Astrocyte (in vitro differentiated cells and primary cell): ENCODE data around the gene DLGAP4. TPM values are rescaled to one million over a fixed set of nuclear protein-coding genes. Genes with fewer than 3 reads are reported as not detected.

Source experiments
- DNase-seq: peaks from one replicate; pipeline ENCODE4 v3.0.0-alpha.2; 2010; ENCODE audit warnings: low read depth
- FAIRE-seq: peaks from 2 replicates; lab custom pipeline; 2011; peaks lifted over from hg19 to GRCh38; lab: Jason Lieb, UNC
- H2AFZ ChIP-seq: 2 replicates; pipeline ENCODE4 v1.6.0; 2012; ENCODE audit warnings: low read depth, low read length, inconsistent platforms
- H3K27ac ChIP-seq: 2 replicates; pipeline ENCODE4 v1.5.1; 2011; ENCODE audit warnings: low read depth, low read length, inconsistent platforms
- H3K27me3 ChIP-seq: 2 replicates; pipeline ENCODE4 v1.6.0; 2011; ENCODE audit warnings: low read length, inconsistent platforms; ENCODE audit not compliant: insufficient read depth
- H3K36me3 ChIP-seq: 2 replicates; pipeline ENCODE4 v1.5.1; 2011; ENCODE audit warnings: low read length, inconsistent platforms; ENCODE audit not compliant: insufficient read depth
- H3K4me1 ChIP-seq: 2 replicates; pipeline ENCODE4 v1.5.1; 2011; ENCODE audit warnings: low read length, inconsistent platforms; ENCODE audit not compliant: insufficient read depth
- H3K4me2 ChIP-seq: 2 replicates; pipeline ENCODE4 v1.6.0; 2012; ENCODE audit warnings: low read length, inconsistent platforms
- H3K4me3 ChIP-seq: 2 replicates; pipeline ENCODE4 v1.5.1; 2011; ENCODE audit warnings: low read depth, mild to moderate bottlenecking, low read length, inconsistent platforms; ENCODE audit not compliant: insufficient read depth
- H3K79me2 ChIP-seq: 2 replicates; pipeline ENCODE4 v1.6.0; 2012; ENCODE audit warnings: mild to moderate bottlenecking, low read length, inconsistent platforms; ENCODE audit not compliant: insufficient read depth
- H3K9ac ChIP-seq: 2 replicates; pipeline ENCODE4 v1.6.0; 2012; ENCODE audit warnings: mild to moderate bottlenecking, low read length, inconsistent platforms
- H3K9me3 ChIP-seq: 2 replicates; pipeline ENCODE4 v1.5.1; 2012; ENCODE audit warnings: low read depth, mild to moderate bottlenecking, low read length, inconsistent platforms; ENCODE audit not compliant: insufficient read depth
- H4K20me1 ChIP-seq: 2 replicates; pipeline ENCODE4 v1.6.0; 2012; ENCODE audit warnings: low read length, inconsistent platforms; ENCODE audit not compliant: insufficient read depth
- H3K27ac Mint-ChIP-seq: one replicate; pipeline ENCODE4 v1.8.0; 2021; ENCODE audit warnings: mild to moderate bottlenecking, mixed read lengths; ENCODE audit not compliant: unreplicated experiment
- H3K27me3 Mint-ChIP-seq: one replicate; pipeline ENCODE4 v1.8.0; 2021; ENCODE audit warnings: low read depth, mixed read lengths; ENCODE audit not compliant: unreplicated experiment
- H3K36me3 Mint-ChIP-seq: one replicate; pipeline ENCODE4 v1.8.0; 2021; ENCODE audit warnings: low read depth, mixed read lengths; ENCODE audit not compliant: unreplicated experiment
- H3K4me1 Mint-ChIP-seq: one replicate; pipeline ENCODE4 v1.8.0; 2021; ENCODE audit warnings: low read depth, mixed read lengths; ENCODE audit not compliant: unreplicated experiment
- H3K4me3 Mint-ChIP-seq: one replicate; pipeline ENCODE4 v1.8.0; 2021; ENCODE audit warnings: mild to moderate bottlenecking, moderate library complexity, mixed read lengths; ENCODE audit not compliant: unreplicated experiment
- H3K9me3 Mint-ChIP-seq: one replicate; pipeline ENCODE4 v1.8.0; 2021; ENCODE audit warnings: mild to moderate bottlenecking, mixed read lengths; ENCODE audit not compliant: unreplicated experiment
- EZH2 ChIP-seq: IDR thresholded peaks from 2 replicates; pipeline ENCODE4 v1.6.1; 2012; ENCODE audit warnings: mild to moderate bottlenecking, low read length, inconsistent platforms; ENCODE audit not compliant: insufficient read depth
- total RNA-seq: library from RNA; stranded (reverse); gene quantifications from 2 replicates; pipeline ENCODE4 v1.2.1, GENCODE V29; 2021
- TF ChIP-seq, protein P1 (sequence below): IDR thresholded peaks from 2 replicates; pipeline ENCODE4 v1.5.1; 2011; ENCODE audit warnings: low read depth, mild to moderate bottlenecking, inconsistent platforms, low read length, moderate library complexity; ENCODE audit not compliant: insufficient read depth

DLGAP4 gene
- total RNA-seq, 1 donor from 2014 or later: 135 TPM

DNA sequence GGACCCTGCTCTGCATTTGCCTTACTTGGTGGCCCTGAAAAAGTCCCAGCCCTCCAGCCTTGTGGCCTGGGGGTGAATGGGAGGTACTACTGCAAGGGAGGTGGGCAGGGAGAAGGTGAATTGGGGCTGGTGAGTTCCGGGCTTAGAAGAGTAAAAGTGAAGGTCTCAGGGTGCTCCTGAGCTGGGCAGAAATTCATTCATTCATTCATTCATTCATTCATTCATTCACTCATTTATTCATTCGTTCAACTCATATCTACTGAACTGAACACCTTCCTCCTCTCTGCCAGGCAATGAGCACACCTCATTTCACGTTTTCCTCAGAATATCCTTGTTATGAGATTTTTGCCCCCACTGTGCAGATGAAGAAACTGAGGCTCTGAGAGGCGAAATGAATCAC lies 6.7 kb upstream of the DLGAP4 start:
- Mint-ChIP-seq H3K4me3 (no peak overlapping the region), H3K4me1 (no peaks in the 10 kb centered on the region), H3K9me3 (no peaks in the 10 kb centered on the region), H3K27ac (no peak overlapping the region), H3K36me3 (peaks cover 2% of the 10 kb centered on the region), H3K27me3 (peaks cover 84% of the 10 kb centered on the region)
- no peaks in the 10 kb centered on the region for H3K79me2 ChIP-seq
- H3K27me3 ChIP-seq: peaks cover 46% of the 10 kb centered on the region
- no peaks in the 10 kb centered on the region for H3K4me1 ChIP-seq
- no peak for FAIRE-seq
- no peaks in the 10 kb centered on the region for H3K36me3 ChIP-seq
- no peak overlapping the region for H3K4me3 ChIP-seq
- H3K9me3 ChIP-seq: no peaks in the 10 kb centered on the region
- no peak for DNase-seq
- H3K4me2 ChIP-seq: no peak overlapping the region
- no peak overlapping the region for H2AFZ ChIP-seq
- H4K20me1 ChIP-seq: no peaks in the 10 kb centered on the region
- TF ChIP-seq EZH2: no peak
- TF ChIP-seq, protein P1, sequence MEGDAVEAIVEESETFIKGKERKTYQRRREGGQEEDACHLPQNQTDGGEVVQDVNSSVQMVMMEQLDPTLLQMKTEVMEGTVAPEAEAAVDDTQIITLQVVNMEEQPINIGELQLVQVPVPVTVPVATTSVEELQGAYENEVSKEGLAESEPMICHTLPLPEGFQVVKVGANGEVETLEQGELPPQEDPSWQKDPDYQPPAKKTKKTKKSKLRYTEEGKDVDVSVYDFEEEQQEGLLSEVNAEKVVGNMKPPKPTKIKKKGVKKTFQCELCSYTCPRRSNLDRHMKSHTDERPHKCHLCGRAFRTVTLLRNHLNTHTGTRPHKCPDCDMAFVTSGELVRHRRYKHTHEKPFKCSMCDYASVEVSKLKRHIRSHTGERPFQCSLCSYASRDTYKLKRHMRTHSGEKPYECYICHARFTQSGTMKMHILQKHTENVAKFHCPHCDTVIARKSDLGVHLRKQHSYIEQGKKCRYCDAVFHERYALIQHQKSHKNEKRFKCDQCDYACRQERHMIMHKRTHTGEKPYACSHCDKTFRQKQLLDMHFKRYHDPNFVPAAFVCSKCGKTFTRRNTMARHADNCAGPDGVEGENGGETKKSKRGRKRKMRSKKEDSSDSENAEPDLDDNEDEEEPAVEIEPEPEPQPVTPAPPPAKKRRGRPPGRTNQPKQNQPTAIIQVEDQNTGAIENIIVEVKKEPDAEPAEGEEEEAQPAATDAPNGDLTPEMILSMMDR: no peak
- no peak overlapping the region for H3K9ac ChIP-seq
- no peak overlapping the region for H3K27ac ChIP-seq

DNA sequence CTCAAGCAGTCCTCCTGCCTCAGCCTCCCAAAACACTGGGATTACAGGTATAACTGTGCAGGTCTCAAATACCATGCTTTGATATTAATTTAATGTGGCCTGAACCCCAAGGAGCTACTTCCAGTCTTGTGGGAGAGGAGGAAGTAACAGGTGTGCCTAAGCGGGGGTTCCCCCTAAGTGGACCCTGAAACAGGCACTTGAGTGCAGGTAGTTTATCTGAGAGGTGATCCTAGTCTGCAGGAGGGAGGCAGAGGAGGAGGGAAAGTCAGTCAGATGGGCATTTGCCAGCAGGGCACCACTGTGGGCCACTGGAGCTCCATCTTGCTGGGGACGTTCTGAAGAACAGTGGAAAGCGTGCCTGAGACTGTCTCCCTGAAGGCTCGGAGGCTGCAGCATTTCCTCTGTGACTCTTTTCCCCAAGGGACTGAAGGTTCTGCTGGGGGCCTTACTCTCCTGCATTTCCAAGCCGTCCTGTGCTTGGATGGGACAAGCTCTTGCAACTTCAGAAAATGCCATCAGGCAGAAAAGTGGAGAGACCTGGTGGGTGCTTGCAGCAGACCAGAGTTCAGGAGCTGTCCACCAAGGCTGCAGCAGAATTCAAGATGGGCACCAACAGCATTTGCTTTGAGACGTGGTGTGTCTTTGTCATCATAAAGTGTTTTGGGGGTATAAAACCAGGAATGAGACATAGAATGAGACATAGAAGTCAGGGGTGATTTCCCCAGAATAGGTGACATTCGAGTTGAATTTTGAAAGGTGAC lies 4.6 kb upstream of the DLGAP4 start:
- peaks cover 59% of the 10 kb centered on the region for H3K27me3 ChIP-seq

More for the DNA sequence above, 4.6 kb upstream of the DLGAP4 start:
- Mint-ChIP-seq H3K4me1 (peaks cover 2% of the 10 kb centered on the region), H3K4me3 (no peak overlapping the region), H3K27ac (no peak overlapping the region), H3K9me3 (no peaks in the 10 kb centered on the region), H3K36me3 (peaks cover 2% of the 10 kb centered on the region), H3K27me3 (peaks cover 85% of the 10 kb centered on the region)
- Histone ChIP-seq H3K4me2 (no peak overlapping the region), H4K20me1 (no peaks in the 10 kb centered on the region), H3K4me1 (no peaks in the 10 kb centered on the region), H3K27ac (no peak overlapping the region), H3K79me2 (no peaks in the 10 kb centered on the region), H3K9ac (no peak overlapping the region), H3K4me3 (no peak overlapping the region), H2AFZ (no peak overlapping the region), H3K36me3 (no peaks in the 10 kb centered on the region), H3K9me3 (no peaks in the 10 kb centered on the region)
- DNase-seq (no peak), FAIRE-seq (no peak)
- TF ChIP-seq, protein P1: no peak
- no peak for TF ChIP-seq EZH2
